Sigmoid colon (tissue), 4 donors: ENCODE data around the gene PSMC3IP.

ENCODE experiments used
- EP300 ChIP-seq, 4 donors: sonication (generic); formaldehyde crosslinking; IDR thresholded peaks; one replicate each; pipeline ENCODE4 v1.6.1; 2017; ENCODE audit warnings: antibody characterized with exemption in 4 of 4
- POLR2A ChIP-seq, 2 donors: fragments of 450-650 bp; IDR thresholded peaks; one replicate each; pipeline ENCODE4 v1.6.1; 2016; ENCODE audit warnings: antibody characterized with exemption in 2 of 2, mild to moderate bottlenecking in 2 of 2, moderate library complexity in 2 of 2
- POLR2AphosphoS5 ChIP-seq, 4 donors: sonication (generic); formaldehyde crosslinking; IDR thresholded peaks; one replicate each; pipeline ENCODE4 v1.6.1; 2017; ENCODE audit warnings: antibody characterized with exemption in 4 of 4
- TF ChIP-seq, protein P1 (sequence below), 4 experiments: fragments of 450-650 bp in 3 of 4; fragments of 200-600 bp in 1 of 4; IDR thresholded peaks; one replicate each; pipeline ENCODE4 v1.5.1; 2016 to 2019; ENCODE audit warnings: antibody characterized with exemption in 4 of 4, mild to moderate bottlenecking in 3 of 4, moderate library complexity in 2 of 4

DNA sequence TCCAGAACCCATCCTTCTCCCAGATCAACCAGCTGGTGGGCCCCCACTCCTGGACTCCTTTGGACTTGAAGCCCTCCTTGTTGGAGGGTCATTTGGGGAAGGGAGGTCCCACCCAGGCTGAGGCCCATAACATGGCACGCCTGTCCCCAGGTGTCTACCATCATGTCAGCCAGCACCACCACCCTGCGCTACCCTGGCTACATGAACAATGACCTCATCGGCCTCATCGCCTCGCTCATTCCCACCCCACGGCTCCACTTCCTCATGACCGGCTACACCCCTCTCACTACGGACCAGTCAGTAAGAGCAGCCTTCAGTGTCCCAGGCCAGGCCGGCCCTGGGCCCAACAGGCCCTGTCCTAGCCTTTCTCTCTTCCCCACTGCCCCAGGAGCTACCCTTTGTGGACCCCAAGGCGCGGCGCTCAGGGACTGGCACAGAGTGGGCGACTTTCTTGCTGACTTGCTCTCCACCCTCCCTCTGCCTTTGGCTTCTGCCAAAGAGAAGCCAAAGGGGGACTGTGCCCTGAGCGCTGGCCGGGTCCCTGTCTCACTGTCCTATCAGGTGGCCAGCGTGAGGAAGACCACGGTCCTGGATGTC, 36.3 kb upstream of the PSMC3IP start:
- TF ChIP-seq, protein P1, sequence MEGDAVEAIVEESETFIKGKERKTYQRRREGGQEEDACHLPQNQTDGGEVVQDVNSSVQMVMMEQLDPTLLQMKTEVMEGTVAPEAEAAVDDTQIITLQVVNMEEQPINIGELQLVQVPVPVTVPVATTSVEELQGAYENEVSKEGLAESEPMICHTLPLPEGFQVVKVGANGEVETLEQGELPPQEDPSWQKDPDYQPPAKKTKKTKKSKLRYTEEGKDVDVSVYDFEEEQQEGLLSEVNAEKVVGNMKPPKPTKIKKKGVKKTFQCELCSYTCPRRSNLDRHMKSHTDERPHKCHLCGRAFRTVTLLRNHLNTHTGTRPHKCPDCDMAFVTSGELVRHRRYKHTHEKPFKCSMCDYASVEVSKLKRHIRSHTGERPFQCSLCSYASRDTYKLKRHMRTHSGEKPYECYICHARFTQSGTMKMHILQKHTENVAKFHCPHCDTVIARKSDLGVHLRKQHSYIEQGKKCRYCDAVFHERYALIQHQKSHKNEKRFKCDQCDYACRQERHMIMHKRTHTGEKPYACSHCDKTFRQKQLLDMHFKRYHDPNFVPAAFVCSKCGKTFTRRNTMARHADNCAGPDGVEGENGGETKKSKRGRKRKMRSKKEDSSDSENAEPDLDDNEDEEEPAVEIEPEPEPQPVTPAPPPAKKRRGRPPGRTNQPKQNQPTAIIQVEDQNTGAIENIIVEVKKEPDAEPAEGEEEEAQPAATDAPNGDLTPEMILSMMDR (IDR thresholded peaks at IDR 0.05), result no peak
- TF ChIP-seq POLR2AphosphoS5 (IDR thresholded peaks at IDR 0.05) (no peak), POLR2A (IDR thresholded peaks at IDR 0.05) (no peak), EP300 (IDR thresholded peaks at IDR 0.05) (no peak)
